Left forelimb (tissue), 1 donor: Measurements from ENCODE around the gene NLGN1.

Source experiments
- DNase-seq: peaks from one replicate; pipeline ENCODE4 v3.0.0-alpha.2; 2018; ENCODE audit warnings: low spot score

The NLGN1 gene

GRCh38 chr3:174334111-174334510, 936.6 kb downstream of the NLGN1 start:
- DNase-seq: no peak

- no peak for DNase-seq
Observed at GRCh38 chr3:174335324-174335723, 937.8 kb downstream of the NLGN1 start.

- DNase-seq: no peak
Observed at GRCh38 chr3:174335910-174336309, 938.4 kb downstream of the NLGN1 start.
